Panc1 (cell line): ENCODE results near the gene SIRPB2.

Experiments
- CTCF ChIP-seq: fragments of 450-650 bp; IDR thresholded peaks from 2 replicates; pipeline ENCODE4 v1.5.1; 2017; ENCODE audit warnings: mild to moderate bottlenecking
- REST ChIP-seq, 2 experiments: IDR thresholded peaks; 2 replicates each; pipeline ENCODE4 v1.6.1; 2011 to 2012; ENCODE audit warnings: low read depth in 2 of 2, control low read depth in 1 of 2, low read length in 1 of 2, mild to moderate bottlenecking in 1 of 2, moderate library complexity in 1 of 2; ENCODE audit not compliant: insufficient read depth in 1 of 2
- SIN3A ChIP-seq: IDR thresholded peaks from 2 replicates; pipeline ENCODE4 v1.6.1; 2012; ENCODE audit warnings: low read depth, mild to moderate bottlenecking, low read length, moderate library complexity, borderline replicate concordance; ENCODE audit not compliant: insufficient read depth

- TF ChIP-seq CTCF = no peak
- no peak for TF ChIP-seq SIN3A
- no peak for TF ChIP-seq REST (IDR thresholded peaks at IDR 0.05; ENCODE audit: insufficient read depth in 1 of 2, low read depth in 2 of 2, low read length in 1 of 2)
These were observed 46.5 kb upstream of the SIRPB2 start for GRCh38 chr20:1537731-1538058.
